Heart left ventricle (tissue), 16 donors: Measurements from ENCODE around the gene RAB20. TPM values are rescaled to one million over a fixed set of nuclear protein-coding genes. Genes with fewer than 3 reads are reported as not detected.
"Not testable (repeated sequence)": the region's sequence is repeated elsewhere in the genome, so short reads cannot be mapped to it uniquely, and the experiment has no call there.

ENCODE experiments used
- ATAC-seq, 4 donors: fragments of 200-7000 bp; cut with Tn5 transposase; one replicate each; pipeline ENCODE4 v1.9.1; 2020 to 2022; ENCODE audit warnings: moderate library complexity in 4 of 4, mild to moderate bottlenecking in 3 of 4, moderate number of reproducible peaks in 1 of 4
- DNase-seq, 5 donors: peaks; one replicate each; pipeline ENCODE4 v3.0.0-alpha.2; 2020
- H3K27ac ChIP-seq, 12 donors: fragments of 200-600 bp; sonication (generic) in 4 of 12; one replicate each; pipeline versions ENCODE4 v1.5.0 to v1.8.0; 2016 to 2022; ENCODE audit warnings: mild to moderate bottlenecking in 2 of 12
- H3K27me3 ChIP-seq, 9 donors: fragments of 200-600 bp; sonication (generic) in 2 of 9; one replicate each; pipeline versions ENCODE4 v1.5.1 to v1.8.0; 2016 to 2022; ENCODE audit warnings: mild to moderate bottlenecking in 3 of 9
- H3K36me3 ChIP-seq, 9 donors: fragments of 200-600 bp; sonication (generic) in 2 of 9; one replicate each; pipeline versions ENCODE4 v1.5.0 to v1.8.0; 2018 to 2022; ENCODE audit warnings: mild to moderate bottlenecking in 2 of 9
- H3K4me1 ChIP-seq, 12 donors: fragments of 200-600 bp; sonication (generic) in 4 of 12; one replicate each; pipeline versions ENCODE4 v1.5.0 to v1.8.0; 2016 to 2022; ENCODE audit warnings: mild to moderate bottlenecking in 3 of 12
- H3K4me3 ChIP-seq, 12 donors: fragments of 200-600 bp; sonication (generic) in 4 of 12; one replicate each; pipeline versions ENCODE4 v1.5.0 to v1.8.0; 2017 to 2022; ENCODE audit warnings: mild to moderate bottlenecking in 9 of 12, moderate library complexity in 4 of 12
- H3K9me3 ChIP-seq, 12 donors: fragments of 200-600 bp; sonication (generic) in 4 of 12; one replicate each; pipeline versions ENCODE4 v1.5.0 to v1.8.0; 2016 to 2022; ENCODE audit warnings: mild to moderate bottlenecking in 1 of 12
- POLR2A ChIP-seq, 2 donors: fragments of 450-650 bp; IDR thresholded peaks; one replicate each; pipeline ENCODE4 v1.6.1; 2017; ENCODE audit warnings: antibody characterized with exemption in 2 of 2, mild to moderate bottlenecking in 2 of 2, moderate library complexity in 2 of 2
- WGBS, 4 donors: extraction: QIAGEN DNeasy Blood & Tissue Kit in 2 of 4; methylation state at CpG; one replicate each; pipeline versions ENCODE4 v1.1.5 to v1.1.7; 2013 to 2018; 5-methylcytosine and 5-hydroxymethylcytosine counted together
- intact Hi-C, 10 donors: fragments of 100-400 bp; cut with DNase I; formaldehyde crosslinking; loops; one replicate each; pipeline versions ENCODE4 v1.11.1 to v1.14.2; 2022
- polyA plus RNA-seq, 2 donors: library from polyadenylated mRNA; stranded (reverse); fragments of 200-250 nt; gene quantifications; one replicate each; pipeline ENCODE4 v1.2.3, GENCODE V29; 2013
- total RNA-seq, 9 donors: library from RNA; depleted of rRNA in 2 of 9; stranded (reverse); fragments of >200 nt in 2 of 9; fragmentation: NEBNext Ultra II Directional in 3 of 9; extraction: Animal tissue kit (Norgen Biotek cat#: 25700) in 3 of 9; gene quantifications; one replicate each; pipeline versions ENCODE4 v1.1.0 to v1.2.4, GENCODE V29; 2016 to 2023
- TF ChIP-seq, protein P1 (sequence below), 12 donors: fragments of 200-600 bp; sonication (generic) in 4 of 12; IDR thresholded peaks; one replicate each; pipeline versions ENCODE4 v1.5.0 to v1.8.0; 2018 to 2022; ENCODE audit warnings: antibody characterized with exemption in 12 of 12, mild to moderate bottlenecking in 5 of 12
- donor health status: ischemic (EF 13 %, LVEDD 7.1; RV severe dilation, severe dysfunction).
- donor health status: healthy with polysubstance abuse.
- donor health status: DM: no; HTN: yes; CAD: no.
- donor health status: DM: no; HTN: no; CAD: no.
- donor health status: ischemic (EF 25% LVEDD 6.9; RV normal size, moderate dysfunction).
- donor health status: ischemic (EF 25% LVEDD 5.7; RV mildly dilated, moderate dysfunction).
- donor health status: healthy.
- donor health status: DM: yes; HTN: yes; CAD: no.
- donor health status: ischemic (EF 35%, LVEDD 5.7; RV mildly dilated, moderate dysfunction).
- donor health status: nonischemic (EF 11% LVEDD 7.7; RV severe dilation, severe dysfunction).
- donor health status: DM: yes; HTN: yes; CAD: no.
- donor health status: PGD.
- donor health status: ischemic (EF 29% LVEDD 5.4; RV normal size, mild dysfunction).
- donor health status: nonischemic (EF 23%, LVEDD 6.1; RV moderate dilation, normal function).

RAB20 gene
- total and polyA plus RNA-seq, 11 donors: 5.5 to 30.2 (median 13.7) TPM

DNA sequence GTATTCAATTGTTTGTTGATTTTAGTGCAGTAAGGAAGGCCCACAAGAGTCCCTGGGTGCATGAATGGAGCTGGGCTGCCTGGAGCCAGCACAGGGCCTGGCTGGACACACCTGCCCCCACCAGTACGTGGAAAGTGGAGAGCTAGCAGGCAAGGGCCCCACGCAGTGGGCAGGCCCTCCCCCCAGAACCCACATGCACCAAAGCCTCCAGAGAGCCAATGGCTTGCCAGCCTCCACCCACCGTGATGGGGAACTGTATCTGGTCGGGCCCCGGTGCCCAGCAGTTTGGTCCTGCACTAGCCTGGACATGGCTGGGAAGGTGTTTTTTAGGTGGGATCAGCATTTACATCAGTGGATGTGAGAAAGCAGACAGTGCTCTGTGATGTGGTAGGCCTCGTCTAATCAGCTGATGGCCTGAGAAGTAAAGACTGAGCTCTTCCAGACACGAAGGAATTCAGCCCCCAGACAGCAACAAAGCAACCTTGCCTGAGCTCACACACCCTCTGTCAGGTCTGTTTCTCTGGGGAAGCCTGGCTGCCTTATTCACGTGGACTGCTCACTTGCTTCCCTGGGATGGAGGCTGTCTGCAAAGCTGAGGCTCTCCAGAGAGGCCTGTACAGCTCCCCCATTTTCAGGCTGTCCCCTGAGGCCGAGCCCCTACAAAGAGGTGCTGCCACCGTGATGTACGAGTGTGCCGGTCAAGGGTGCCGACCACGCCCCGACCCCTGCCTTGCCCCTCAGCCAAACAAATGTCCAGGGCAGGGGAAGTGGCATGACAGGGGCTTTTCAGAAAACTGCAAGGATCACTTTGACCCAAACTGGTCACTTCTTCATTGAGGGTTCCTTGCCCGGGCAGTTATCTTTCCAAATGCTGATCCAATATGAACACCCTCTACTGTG is 27.5 kb downstream of the RAB20 start:
- TF ChIP-seq, protein P1, sequence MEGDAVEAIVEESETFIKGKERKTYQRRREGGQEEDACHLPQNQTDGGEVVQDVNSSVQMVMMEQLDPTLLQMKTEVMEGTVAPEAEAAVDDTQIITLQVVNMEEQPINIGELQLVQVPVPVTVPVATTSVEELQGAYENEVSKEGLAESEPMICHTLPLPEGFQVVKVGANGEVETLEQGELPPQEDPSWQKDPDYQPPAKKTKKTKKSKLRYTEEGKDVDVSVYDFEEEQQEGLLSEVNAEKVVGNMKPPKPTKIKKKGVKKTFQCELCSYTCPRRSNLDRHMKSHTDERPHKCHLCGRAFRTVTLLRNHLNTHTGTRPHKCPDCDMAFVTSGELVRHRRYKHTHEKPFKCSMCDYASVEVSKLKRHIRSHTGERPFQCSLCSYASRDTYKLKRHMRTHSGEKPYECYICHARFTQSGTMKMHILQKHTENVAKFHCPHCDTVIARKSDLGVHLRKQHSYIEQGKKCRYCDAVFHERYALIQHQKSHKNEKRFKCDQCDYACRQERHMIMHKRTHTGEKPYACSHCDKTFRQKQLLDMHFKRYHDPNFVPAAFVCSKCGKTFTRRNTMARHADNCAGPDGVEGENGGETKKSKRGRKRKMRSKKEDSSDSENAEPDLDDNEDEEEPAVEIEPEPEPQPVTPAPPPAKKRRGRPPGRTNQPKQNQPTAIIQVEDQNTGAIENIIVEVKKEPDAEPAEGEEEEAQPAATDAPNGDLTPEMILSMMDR (IDR thresholded peaks at IDR 0.05): no peak
- no peak for TF ChIP-seq POLR2A (IDR thresholded peaks at IDR 0.05)
- intact Hi-C loops: no loop called here
- Histone ChIP-seq H3K4me3 (no peak overlapping the region), H3K27ac (peak overlapping the region in 1 of 12 donors; percentile 79), H3K27me3 (no peaks in the 10 kb centered on the region), H3K4me1 (peaks cover 4 to 85% (median 19%) of the 10 kb centered on the region in 12 donors), H3K36me3 (no peaks in the 10 kb centered on the region), H3K9me3 (no peaks in the 10 kb centered on the region)
- DNase-seq: no peak
- WGBS, 4 donors: 89 to 90% (median 89%) methylated on average over 9 to 16 of the region's 16 CpGs
- no peak for ATAC-seq

DNA sequence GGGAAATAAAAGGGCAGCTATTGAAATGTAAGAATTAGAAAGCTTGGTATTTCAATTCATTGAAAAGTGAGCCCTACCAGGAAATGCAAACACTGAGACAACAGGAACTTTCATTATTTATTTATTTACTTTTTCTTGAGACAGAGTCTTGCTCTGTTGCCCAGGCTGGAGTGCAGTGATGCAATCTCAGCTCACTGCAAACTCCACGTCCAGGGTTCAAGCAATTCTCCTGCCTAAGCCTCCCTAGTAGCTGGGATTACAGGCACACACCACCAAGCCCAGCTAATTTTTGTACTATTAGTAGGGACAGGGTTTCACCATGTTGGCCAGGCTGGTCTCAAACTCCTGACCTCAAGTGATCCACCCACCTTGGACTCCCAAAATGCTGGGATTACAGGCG is 29.3 kb downstream of the RAB20 start:
- intact Hi-C loops, H3K36me3 ChIP-seq, ATAC-seq, H3K27me3 ChIP-seq, H3K9me3 ChIP-seq, DNase-seq, H3K4me3 ChIP-seq: not testable (repeated sequence)
- peak overlapping the region in 1 of 12 donors; percentile 79 for H3K27ac ChIP-seq
- peaks cover 0 to 82% (median 14%) of the 10 kb centered on the region in 12 donors for H3K4me1 ChIP-seq
- WGBS, 4 donors: 77 to 87% (median 85%) methylated on average over 2 of the region's 2 CpGs

GRCh38 chr13:110531671-110532083 is 29.8 kb downstream of the RAB20 start:
- no peaks in the 10 kb centered on the region for H3K9me3 ChIP-seq
- peak overlapping the region in 1 of 12 donors; percentile 79 for H3K27ac ChIP-seq
- H3K4me3 ChIP-seq: no peak overlapping the region
- no peak for DNase-seq
- TF ChIP-seq, protein P1 (IDR thresholded peaks at IDR 0.05): no peak
- TF ChIP-seq POLR2A (IDR thresholded peaks at IDR 0.05): no peak
- peaks cover 0 to 83% (median 20%) of the 10 kb centered on the region in 12 donors for H3K4me1 ChIP-seq
- WGBS, 4 donors: 79 to 92% (median 90%) methylated on average over 9 of the region's 9 CpGs
- H3K36me3 ChIP-seq: no peaks in the 10 kb centered on the region
- ATAC-seq: no peak
- intact Hi-C loops: no loop called here
- H3K27me3 ChIP-seq: no peaks in the 10 kb centered on the region

DNA sequence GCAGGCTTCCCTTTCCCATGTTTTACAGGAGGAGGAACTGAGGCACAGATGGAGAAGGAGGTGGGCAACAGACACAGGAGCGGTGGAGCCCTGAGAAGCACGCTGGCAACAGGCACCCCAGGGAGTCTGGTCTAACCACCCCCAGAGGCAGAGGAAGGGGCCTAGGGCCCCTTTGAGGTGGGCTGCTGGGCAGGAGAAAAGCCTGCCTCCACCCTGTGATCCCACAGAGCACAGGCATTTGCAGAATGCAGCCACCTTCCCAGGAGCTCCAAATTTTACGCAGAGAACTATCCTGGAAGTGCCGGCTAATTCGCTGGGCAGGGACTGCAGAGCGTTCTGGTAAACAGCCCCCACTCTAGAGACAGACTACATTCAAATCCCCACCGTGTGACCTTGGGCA is 30.4 kb downstream of the RAB20 start:
- Histone ChIP-seq H3K4me1 (peaks cover 0 to 84% (median 25%) of the 10 kb centered on the region in 12 donors), H3K27me3 (no peaks in the 10 kb centered on the region), H3K27ac (peak overlapping the region in 1 of 12 donors; percentile 79), H3K4me3 (no peak overlapping the region), H3K36me3 (no peaks in the 10 kb centered on the region), H3K9me3 (no peaks in the 10 kb centered on the region)
- ATAC-seq: no peak
- intact Hi-C loops: no loop called here
- TF ChIP-seq POLR2A (IDR thresholded peaks at IDR 0.05): no peak
- TF ChIP-seq, protein P1 (IDR thresholded peaks at IDR 0.05): no peak
- WGBS, 4 donors: 82 to 95% (median 93%) methylated on average over 6 to 7 of the region's 7 CpGs
- peak in 1 of 5 donors; percentile 4 for DNase-seq
